ENCODE data around the gene ZNF316. TPM values are rescaled to one million over a fixed set of nuclear protein-coding genes. Genes with fewer than 3 reads are reported as not detected.
"Not testable (repeated sequence)": the region's sequence is repeated elsewhere in the genome, so short reads cannot be mapped to it uniquely, and the experiment has no call there.

Gene ZNF316
- total RNA-seq, 1 donor from 2014 or later, result 12.8 TPM

- no peak for DNase-seq (ENCODE audit: low spot score)
These were observed 9.3 kb downstream of the ZNF316 start for GRCh38 chr7:6646465-6646864.

- DNase-seq (ENCODE audit: low spot score), result no peak
These were observed 10.0 kb downstream of the ZNF316 start for GRCh38 chr7:6647080-6647479.

- no peak for DNase-seq (ENCODE audit: low spot score)
These were observed 10.4 kb downstream of the ZNF316 start for GRCh38 chr7:6647541-6647940.

GRCh38 chr7:6648066-6648814 lies 11.1 kb downstream of the ZNF316 start:
- no peak for DNase-seq (ENCODE audit: low spot score)

GRCh38 chr7:6648815-6649104 lies 11.6 kb downstream of the ZNF316 start:
- no peak for DNase-seq (ENCODE audit: low spot score)

GRCh38 chr7:6649241-6649961 lies 12.3 kb downstream of the ZNF316 start:
- DNase-seq (ENCODE audit: low spot score), result no peak

- no peak for DNase-seq (ENCODE audit: low spot score)
These were observed 13.0 kb downstream of the ZNF316 start for GRCh38 chr7:6650086-6650485.

- no peak for DNase-seq (ENCODE audit: low spot score)
These were observed 13.4 kb downstream of the ZNF316 start for GRCh38 chr7:6650521-6651011.

- DNase-seq (ENCODE audit: low spot score), result no peak
These were observed 14.8 kb downstream of the ZNF316 start for GRCh38 chr7:6651851-6652445.

GRCh38 chr7:6652446-6653011 lies 15.4 kb downstream of the ZNF316 start:
- no peak for DNase-seq (ENCODE audit: low spot score)

- no peak for DNase-seq (ENCODE audit: low spot score)
These were observed 16.2 kb downstream of the ZNF316 start for GRCh38 chr7:6653071-6654003.

- DNase-seq (ENCODE audit: low spot score), result no peak
These were observed 17.2 kb downstream of the ZNF316 start for GRCh38 chr7:6654113-6654841.

- no peak for DNase-seq (ENCODE audit: low spot score)
These were observed 17.9 kb downstream of the ZNF316 start for GRCh38 chr7:6654842-6655610.

GRCh38 chr7:6655636-6656385 lies 18.7 kb downstream of the ZNF316 start:
- no peak for DNase-seq (ENCODE audit: low spot score)

GRCh38 chr7:6656413-6656812 lies 19.3 kb downstream of the ZNF316 start:
- DNase-seq (ENCODE audit: low spot score), result no peak

GRCh38 chr7:6658618-6659345 lies 21.7 kb downstream of the ZNF316 start:
- DNase-seq (ENCODE audit: low spot score), result no peak

- not testable (repeated sequence) for DNase-seq (ENCODE audit: low spot score)
These were observed 33.7 kb downstream of the ZNF316 start for GRCh38 chr7:6670851-6671250.

GRCh38 chr7:6675807-6676405 lies 38.8 kb downstream of the ZNF316 start:
- DNase-seq (ENCODE audit: low spot score), result no peak

Measured in umbilical cord (tissue), 2 donors.